Measurements from ENCODE around the gene SMIM3.
"Not testable (repeated sequence)": the region's sequence is repeated elsewhere in the genome, so short reads cannot be mapped to it uniquely, and the experiment has no call there.

Gene SMIM3

GRCh38 chr5:150801117-150801927 lies 22.8 kb downstream of the SMIM3 start:
- peak; percentile 61 for DNase-seq

- no peak for DNase-seq
These were observed 25.8 kb downstream of the SMIM3 start for GRCh38 chr5:150804388-150804787.

GRCh38 chr5:150809363-150809762 lies 30.8 kb downstream of the SMIM3 start:
- DNase-seq = no peak

GRCh38 chr5:150815010-150815409 lies 36.5 kb downstream of the SMIM3 start:
- no peak for DNase-seq

GRCh38 chr5:150816946-150817345 lies 38.4 kb downstream of the SMIM3 start:
- DNase-seq = no peak

GRCh38 chr5:150829744-150830143 lies 51.2 kb downstream of the SMIM3 start:
- no peak for DNase-seq

- DNase-seq = not testable (repeated sequence)
These were observed 53.3 kb downstream of the SMIM3 start for GRCh38 chr5:150831821-150832220.

- DNase-seq = no peak
These were observed 57.5 kb downstream of the SMIM3 start for GRCh38 chr5:150836064-150836463.

GRCh38 chr5:150836703-150837102 lies 58.1 kb downstream of the SMIM3 start:
- DNase-seq = no peak

GRCh38 chr5:150845185-150845859 lies 66.8 kb downstream of the SMIM3 start:
- DNase-seq = not testable (repeated sequence)

- not testable (repeated sequence) for DNase-seq
These were observed 67.7 kb downstream of the SMIM3 start, which contains the start of gene IRGM for GRCh38 chr5:150846308-150846653. Gene IRGM, plus strand, starts transcription at chr5:150846521. Its CDS starts 1,603 bp downstream, at chr5:150848124.
